ENCODE results near the gene PIP4P1.

The PIP4P1 gene

DNA sequence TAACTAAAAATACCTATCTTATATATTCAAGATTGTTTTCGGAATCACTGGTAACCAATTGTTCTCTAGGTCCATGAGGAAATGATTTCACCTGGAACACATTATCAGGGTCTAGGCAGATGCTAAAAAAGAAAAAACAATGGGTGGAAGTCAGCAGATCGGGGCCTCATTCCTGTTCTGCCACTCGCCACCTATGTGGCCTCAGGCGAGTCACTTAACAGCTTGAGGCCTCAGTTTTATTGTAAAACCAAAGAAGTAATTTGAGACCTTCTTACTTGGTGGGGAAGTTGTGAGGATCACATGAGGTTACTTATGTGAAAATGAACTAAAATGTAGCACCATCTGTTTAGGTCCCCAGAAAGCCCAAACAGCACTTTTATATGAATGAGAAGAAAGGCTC, 37.9 kb upstream of the PIP4P1 start:
- TF ChIP-seq, protein P1, sequence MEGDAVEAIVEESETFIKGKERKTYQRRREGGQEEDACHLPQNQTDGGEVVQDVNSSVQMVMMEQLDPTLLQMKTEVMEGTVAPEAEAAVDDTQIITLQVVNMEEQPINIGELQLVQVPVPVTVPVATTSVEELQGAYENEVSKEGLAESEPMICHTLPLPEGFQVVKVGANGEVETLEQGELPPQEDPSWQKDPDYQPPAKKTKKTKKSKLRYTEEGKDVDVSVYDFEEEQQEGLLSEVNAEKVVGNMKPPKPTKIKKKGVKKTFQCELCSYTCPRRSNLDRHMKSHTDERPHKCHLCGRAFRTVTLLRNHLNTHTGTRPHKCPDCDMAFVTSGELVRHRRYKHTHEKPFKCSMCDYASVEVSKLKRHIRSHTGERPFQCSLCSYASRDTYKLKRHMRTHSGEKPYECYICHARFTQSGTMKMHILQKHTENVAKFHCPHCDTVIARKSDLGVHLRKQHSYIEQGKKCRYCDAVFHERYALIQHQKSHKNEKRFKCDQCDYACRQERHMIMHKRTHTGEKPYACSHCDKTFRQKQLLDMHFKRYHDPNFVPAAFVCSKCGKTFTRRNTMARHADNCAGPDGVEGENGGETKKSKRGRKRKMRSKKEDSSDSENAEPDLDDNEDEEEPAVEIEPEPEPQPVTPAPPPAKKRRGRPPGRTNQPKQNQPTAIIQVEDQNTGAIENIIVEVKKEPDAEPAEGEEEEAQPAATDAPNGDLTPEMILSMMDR (IDR thresholded peaks at IDR 0.05; ENCODE audit: low read depth, low read length), result no peak
- DNase-seq (ENCODE audit: low read depth in 2 of 2), result no peak
- H3K4me3 ChIP-seq (replicated peaks in 1 of 2; ENCODE audit: low read depth in 2 of 2, low read length in 2 of 2), result no peak overlapping the region

GRCh38 chr14:20498622-20499021, 37.4 kb upstream of the PIP4P1 start:
- DNase-seq (ENCODE audit: low read depth in 2 of 2), result no peak
- no peak overlapping the region for H3K4me3 ChIP-seq (replicated peaks in 1 of 2; ENCODE audit: low read depth in 2 of 2, low read length in 2 of 2)
- TF ChIP-seq, protein P1 (IDR thresholded peaks at IDR 0.05; ENCODE audit: low read depth, low read length), result no peak

DNA sequence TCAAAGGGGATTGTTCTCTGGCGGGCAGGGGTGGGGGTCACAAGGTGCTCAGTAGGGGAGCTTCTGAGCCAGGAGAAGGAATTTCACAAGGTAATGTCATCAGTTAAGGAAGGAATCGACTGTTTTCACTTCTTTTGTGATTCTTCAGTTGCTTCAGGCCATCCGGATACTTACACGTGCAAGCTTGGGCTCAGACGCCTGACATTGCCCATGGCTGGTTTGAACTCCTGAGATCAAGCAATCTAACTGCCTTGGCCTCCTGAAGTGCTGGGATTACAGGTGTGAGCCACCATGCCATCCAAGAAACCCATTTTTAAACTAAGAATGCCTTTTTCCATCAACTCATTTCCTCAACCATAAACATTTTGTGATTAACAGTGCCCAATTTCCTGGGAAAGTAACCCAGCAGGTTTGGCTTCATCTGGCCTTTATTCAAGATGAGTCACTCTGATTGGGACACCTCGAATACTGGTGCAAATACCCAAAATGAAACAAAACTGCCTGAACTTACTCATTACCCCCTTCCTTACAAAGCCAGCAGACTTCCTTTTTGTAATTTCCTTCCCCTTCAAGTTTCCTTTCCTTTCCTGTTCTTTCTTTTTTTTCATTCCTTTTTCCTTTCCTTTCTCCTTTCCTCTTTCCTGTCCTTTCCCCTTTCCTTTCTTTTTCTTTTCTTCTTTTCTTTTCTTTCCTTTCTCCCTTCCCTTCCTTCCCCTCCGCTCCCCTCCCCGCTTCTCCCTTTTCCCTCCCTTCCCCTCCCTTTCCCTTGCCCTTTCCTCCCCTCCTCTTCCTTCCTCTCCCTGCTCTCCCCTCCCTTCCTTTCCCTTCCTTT, 33.9 kb upstream of the PIP4P1 start:
- TF ChIP-seq, protein P1 (IDR thresholded peaks at IDR 0.05; ENCODE audit: low read depth, low read length), result no peak
- DNase-seq (ENCODE audit: low read depth in 2 of 2), result peak; percentile 51 to 83
- no peak overlapping the region for H3K4me3 ChIP-seq (replicated peaks in 1 of 2; ENCODE audit: low read depth in 2 of 2, low read length in 2 of 2)

GRCh38 chr14:20493634-20494033, 32.4 kb upstream of the PIP4P1 start:
- TF ChIP-seq, protein P1 (IDR thresholded peaks at IDR 0.05; ENCODE audit: low read depth, low read length), result no peak
- DNase-seq (ENCODE audit: low read depth in 2 of 2), result no peak
- H3K4me3 ChIP-seq (replicated peaks in 1 of 2; ENCODE audit: low read depth in 2 of 2, low read length in 2 of 2), result no peak overlapping the region

DNA sequence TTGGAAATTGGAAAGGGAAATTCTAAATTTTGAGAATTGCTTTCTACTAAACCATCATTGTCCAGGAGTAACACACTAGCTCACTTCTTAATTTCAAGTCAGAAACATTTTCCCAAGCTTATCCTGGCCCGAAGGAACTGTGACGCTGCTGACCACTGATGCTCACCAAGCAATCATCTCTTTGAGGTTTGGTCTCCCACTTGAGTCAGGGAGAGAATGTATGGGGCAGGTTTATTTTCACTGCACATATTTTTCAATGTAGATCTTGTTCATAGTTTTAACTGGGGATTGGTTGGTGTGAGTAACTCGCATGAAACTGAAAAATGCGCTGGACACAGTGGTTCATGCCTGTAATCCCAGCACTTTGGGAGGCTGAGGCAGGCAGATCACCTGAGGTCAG, 31.3 kb upstream of the PIP4P1 start:
- no peak overlapping the region for H3K4me3 ChIP-seq (replicated peaks in 1 of 2; ENCODE audit: low read depth in 2 of 2, low read length in 2 of 2)
- DNase-seq (ENCODE audit: low read depth in 2 of 2), result no peak
- TF ChIP-seq, protein P1 (IDR thresholded peaks at IDR 0.05; ENCODE audit: low read depth, low read length), result no peak

GRCh38 chr14:20490563-20490962, 29.3 kb upstream of the PIP4P1 start:
- TF ChIP-seq, protein P1 (IDR thresholded peaks at IDR 0.05; ENCODE audit: low read depth, low read length), result no peak
- H3K4me3 ChIP-seq (replicated peaks in 1 of 2; ENCODE audit: low read depth in 2 of 2, low read length in 2 of 2), result no peak overlapping the region
- DNase-seq (ENCODE audit: low read depth in 2 of 2), result no peak

Data from cardiac fibroblast (primary cell).